ENCODE measurements around the gene SIRT7. TPM values are rescaled to one million over a fixed set of nuclear protein-coding genes. Genes with fewer than 3 reads are reported as not detected.

Gene SIRT7
- total RNA-seq, 1 donor from 2014 or later = 30.2 TPM

- FAIRE-seq (no peak), DNase-seq (ENCODE audit: low read depth) (no peak)
- H3K27me3 ChIP-seq (ENCODE audit: insufficient read depth, low read length) = peaks cover 46% of the 10 kb centered on the region
- peaks cover 7% of the 10 kb centered on the region for H4K20me1 ChIP-seq (ENCODE audit: insufficient read depth, low read length)
- TF ChIP-seq, protein P1, sequence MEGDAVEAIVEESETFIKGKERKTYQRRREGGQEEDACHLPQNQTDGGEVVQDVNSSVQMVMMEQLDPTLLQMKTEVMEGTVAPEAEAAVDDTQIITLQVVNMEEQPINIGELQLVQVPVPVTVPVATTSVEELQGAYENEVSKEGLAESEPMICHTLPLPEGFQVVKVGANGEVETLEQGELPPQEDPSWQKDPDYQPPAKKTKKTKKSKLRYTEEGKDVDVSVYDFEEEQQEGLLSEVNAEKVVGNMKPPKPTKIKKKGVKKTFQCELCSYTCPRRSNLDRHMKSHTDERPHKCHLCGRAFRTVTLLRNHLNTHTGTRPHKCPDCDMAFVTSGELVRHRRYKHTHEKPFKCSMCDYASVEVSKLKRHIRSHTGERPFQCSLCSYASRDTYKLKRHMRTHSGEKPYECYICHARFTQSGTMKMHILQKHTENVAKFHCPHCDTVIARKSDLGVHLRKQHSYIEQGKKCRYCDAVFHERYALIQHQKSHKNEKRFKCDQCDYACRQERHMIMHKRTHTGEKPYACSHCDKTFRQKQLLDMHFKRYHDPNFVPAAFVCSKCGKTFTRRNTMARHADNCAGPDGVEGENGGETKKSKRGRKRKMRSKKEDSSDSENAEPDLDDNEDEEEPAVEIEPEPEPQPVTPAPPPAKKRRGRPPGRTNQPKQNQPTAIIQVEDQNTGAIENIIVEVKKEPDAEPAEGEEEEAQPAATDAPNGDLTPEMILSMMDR (IDR thresholded peaks at IDR 0.05; ENCODE audit: insufficient read depth, low read depth, low read length) = no peak
- no peak for TF ChIP-seq EZH2 (IDR thresholded peaks at IDR 0.05; ENCODE audit: insufficient read depth, low read length)
- Mint-ChIP-seq H3K36me3 (ENCODE audit: low read depth, unreplicated experiment) (no peaks in the 10 kb centered on the region), H3K4me1 (ENCODE audit: low read depth, unreplicated experiment) (no peaks in the 10 kb centered on the region), H3K27ac (ENCODE audit: unreplicated experiment) (no peak overlapping the region), H3K9me3 (ENCODE audit: unreplicated experiment) (no peaks in the 10 kb centered on the region), H3K27me3 (ENCODE audit: low read depth, unreplicated experiment) (peaks cover 25% of the 10 kb centered on the region), H3K4me3 (ENCODE audit: unreplicated experiment) (peak overlapping the region; percentile 60)
- H3K4me2 ChIP-seq (ENCODE audit: low read length) = no peak overlapping the region
- no peak overlapping the region for H3K9ac ChIP-seq (ENCODE audit: low read length)
- H3K36me3 ChIP-seq (ENCODE audit: insufficient read depth, low read length) = no peaks in the 10 kb centered on the region
- no peaks in the 10 kb centered on the region for H3K79me2 ChIP-seq (ENCODE audit: insufficient read depth, low read length)
- H3K27ac ChIP-seq (ENCODE audit: low read depth, low read length) = no peak overlapping the region
- peaks cover 3% of the 10 kb centered on the region for H3K4me1 ChIP-seq (ENCODE audit: insufficient read depth, low read length)
- H2AFZ ChIP-seq (ENCODE audit: low read depth, low read length) = no peak overlapping the region
- H3K9me3 ChIP-seq (ENCODE audit: insufficient read depth, low read depth, low read length) = no peaks in the 10 kb centered on the region
- H3K4me3 ChIP-seq (ENCODE audit: insufficient read depth, low read depth, low read length) = no peak overlapping the region
Measured at GRCh38 chr17:81962499-81963441, 44.8 kb upstream of the SIRT7 start.

DNA sequence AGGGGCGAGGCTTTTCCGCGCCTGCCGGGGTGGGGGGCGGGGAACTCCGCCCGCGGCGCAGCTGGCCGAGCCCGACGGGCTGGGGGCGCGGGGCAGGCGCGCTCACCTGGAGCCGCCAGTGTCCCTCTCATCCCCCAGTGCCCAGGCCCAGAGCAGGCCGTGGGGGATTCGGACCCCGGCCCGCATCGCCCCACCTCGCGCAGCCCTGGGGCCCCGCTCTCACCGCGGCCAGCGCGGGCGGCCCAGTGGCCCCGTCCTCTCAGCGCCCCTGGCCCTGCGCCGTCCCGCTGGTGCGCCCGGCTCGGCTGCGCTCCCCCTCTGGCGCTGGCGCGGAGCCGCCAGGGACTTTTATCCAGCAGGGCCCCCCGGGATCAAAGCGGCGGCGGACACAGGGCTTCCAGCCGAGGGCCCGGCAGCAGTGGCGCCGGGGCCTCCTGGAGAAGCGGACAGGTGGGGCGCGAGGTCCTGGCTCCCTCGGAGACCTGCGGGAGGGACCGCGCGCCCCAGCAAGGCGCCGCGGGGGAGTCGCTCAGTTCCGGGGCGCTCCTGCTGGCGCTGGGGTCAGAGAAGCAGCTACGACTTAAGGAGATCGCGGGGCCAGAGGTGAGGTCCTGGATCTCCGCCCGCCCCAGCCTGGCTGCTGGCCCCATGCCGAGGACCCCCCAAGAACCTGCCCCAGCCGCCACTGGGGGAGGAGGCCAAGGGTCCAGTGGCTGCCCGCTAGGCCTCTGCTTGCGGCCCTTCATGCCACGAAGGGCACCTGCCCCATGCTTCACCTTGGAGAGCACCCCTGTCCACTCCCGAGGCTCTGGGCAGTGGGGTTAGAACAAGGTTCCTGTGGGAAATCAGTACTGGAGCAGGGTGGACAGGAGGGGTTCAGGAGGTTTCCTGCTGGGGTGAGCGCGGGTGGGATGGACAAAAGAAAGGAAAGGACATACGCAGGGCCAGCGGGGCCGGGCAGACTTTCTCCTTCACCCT lies 43.8 kb upstream of the SIRT7 start:
- peaks cover 7% of the 10 kb centered on the region for H4K20me1 ChIP-seq (ENCODE audit: insufficient read depth, low read length)
- H3K9me3 ChIP-seq (ENCODE audit: insufficient read depth, low read depth, low read length) = no peaks in the 10 kb centered on the region
- no peak overlapping the region for H3K4me2 ChIP-seq (ENCODE audit: low read length)
- H3K36me3 ChIP-seq (ENCODE audit: insufficient read depth, low read length) = no peaks in the 10 kb centered on the region
- H2AFZ ChIP-seq (ENCODE audit: low read depth, low read length) = no peak overlapping the region
- DNase-seq (ENCODE audit: low read depth) (no peak), FAIRE-seq (no peak)
- Mint-ChIP-seq H3K27me3 (ENCODE audit: low read depth, unreplicated experiment) (peaks cover 31% of the 10 kb centered on the region), H3K4me1 (ENCODE audit: low read depth, unreplicated experiment) (no peaks in the 10 kb centered on the region), H3K36me3 (ENCODE audit: low read depth, unreplicated experiment) (no peaks in the 10 kb centered on the region), H3K9me3 (ENCODE audit: unreplicated experiment) (peaks cover 2% of the 10 kb centered on the region), H3K4me3 (ENCODE audit: unreplicated experiment) (peak overlapping the region; percentile 60), H3K27ac (ENCODE audit: unreplicated experiment) (peak overlapping the region; percentile 75)
- no peak overlapping the region for H3K9ac ChIP-seq (ENCODE audit: low read length)
- peak; percentile 96 for TF ChIP-seq EZH2 (IDR thresholded peaks at IDR 0.05; ENCODE audit: insufficient read depth, low read length)
- TF ChIP-seq, protein P1 (IDR thresholded peaks at IDR 0.05; ENCODE audit: insufficient read depth, low read depth, low read length) = no peak
- H3K27ac ChIP-seq (ENCODE audit: low read depth, low read length) = no peak overlapping the region
- peaks cover 46% of the 10 kb centered on the region for H3K27me3 ChIP-seq (ENCODE audit: insufficient read depth, low read length)
- H3K79me2 ChIP-seq (ENCODE audit: insufficient read depth, low read length) = no peaks in the 10 kb centered on the region
- H3K4me1 ChIP-seq (ENCODE audit: insufficient read depth, low read length) = no peaks in the 10 kb centered on the region
- H3K4me3 ChIP-seq (ENCODE audit: insufficient read depth, low read depth, low read length) = no peak overlapping the region
